IMR-90 (cell line): Measurements from ENCODE around the gene TCP1. TPM values are rescaled to one million over a fixed set of nuclear protein-coding genes. Genes with fewer than 3 reads are reported as not detected.

Experiments used
- ATAC-seq: fragments of 200-7000 bp; cut with Tn5 transposase; 2 replicates; pipeline ENCODE4 v1.9.1; 2020; ENCODE audit warnings: low read depth, mild to moderate bottlenecking, moderate library complexity
- BruUV-seq: library from RNA; stranded (reverse); fragments of 400-500 nt; replicated peaks from 2 replicates; lab custom pipeline; 2021; lab: Mats Ljungman, UMichigan
- CTCF ChIA-PET: fragments of 300-600 bp; formaldehyde crosslinking; extraction: SDS; loops from one replicate; lab custom pipeline; 2021; ENCODE audit warnings: antibody characterized with exemption; lab: Yijun Ruan, JAX
- POLR2A ChIA-PET: fragments of 300-600 bp; sonication (Branson Sonifier 250); formaldehyde crosslinking; loops from one replicate; lab custom pipeline; 2022; ENCODE audit warnings: antibody characterized with exemption; ENCODE audit not compliant: unreplicated experiment; lab: Charles Lee
- DNase-seq: peaks from one replicate; pipeline ENCODE4 v3.0.0; 2013
- H2AFZ ChIP-seq: replicated peaks from 2 replicates; pipeline ENCODE3; 2013; ENCODE audit warnings: low read length, mild to moderate bottlenecking; ENCODE audit not compliant: poor library complexity
- H2AK5ac ChIP-seq: 2 replicates; pipeline ENCODE4 v1.6.1; 2013; ENCODE audit warnings: low read depth, low read length, inconsistent platforms
- H2AK9ac ChIP-seq: replicated peaks from 2 replicates; pipeline ENCODE3; 2013; ENCODE audit warnings: mild to moderate bottlenecking, low read depth, low read length, moderate library complexity; ENCODE audit not compliant: poor library complexity
- H2BK120ac ChIP-seq: 2 replicates; pipeline ENCODE4 v1.6.1; 2013; ENCODE audit warnings: low read depth, low read length, inconsistent platforms
- H2BK15ac ChIP-seq: 3 replicates; pipeline ENCODE4 v1.6.1; 2013; ENCODE audit warnings: low read depth, low read length, inconsistent platforms
- H2BK20ac ChIP-seq: 2 replicates; pipeline ENCODE4 v1.6.1; 2013; ENCODE audit warnings: low read depth, mild to moderate bottlenecking, inconsistent platforms, low read length, moderate library complexity
- H2BK5ac ChIP-seq: 2 replicates; pipeline ENCODE4 v1.6.1; 2013; ENCODE audit warnings: mild to moderate bottlenecking, low read depth, low read length, inconsistent platforms; ENCODE audit not compliant: poor library complexity, severe bottlenecking
- H3K14ac ChIP-seq: replicated peaks from 2 replicates; pipeline ENCODE4 v1.6.1; 2013; ENCODE audit warnings: low read depth, low read length, inconsistent platforms
- H3K18ac ChIP-seq: 2 replicates; pipeline ENCODE4 v1.6.1; 2013; ENCODE audit warnings: low read depth, low read length, control low read depth
- H3K23ac ChIP-seq: 2 replicates; pipeline ENCODE4 v1.6.1; 2013; ENCODE audit warnings: low read depth, low read length, inconsistent platforms
- H3K27ac ChIP-seq: 2 replicates; pipeline ENCODE4 v1.5.1; 2013; ENCODE audit warnings: mild to moderate bottlenecking, control low read depth, low read length; ENCODE audit not compliant: insufficient read depth
- H3K27me3 ChIP-seq: 2 replicates; pipeline ENCODE4 v1.6.1; 2013; ENCODE audit warnings: low read length; ENCODE audit not compliant: control insufficient read depth, insufficient read depth
- H3K36me3 ChIP-seq: 2 replicates; pipeline ENCODE4 v1.6.1; 2013; ENCODE audit warnings: low read length, mixed read lengths; ENCODE audit not compliant: control insufficient read depth, insufficient read depth
- H3K4ac ChIP-seq: 2 replicates; pipeline ENCODE4 v1.6.1; 2013; ENCODE audit warnings: low read depth, low read length, inconsistent platforms
- H3K4me1 ChIP-seq: 2 replicates; pipeline ENCODE4 v1.6.1; 2013; ENCODE audit warnings: low read length, mixed read lengths; ENCODE audit not compliant: control insufficient read depth, insufficient read depth
- H3K4me2 ChIP-seq: 2 replicates; pipeline ENCODE4 v1.6.1; 2013; ENCODE audit warnings: low read depth, mild to moderate bottlenecking, control low read depth, low read length, moderate library complexity
- H3K4me3 ChIP-seq: 2 replicates; pipeline ENCODE4 v1.5.1; 2013; ENCODE audit warnings: low read depth, mild to moderate bottlenecking, control low read depth, low read length, moderate library complexity; ENCODE audit not compliant: insufficient read depth
- H3K56ac ChIP-seq: 2 replicates; pipeline ENCODE4 v1.6.1; 2013; ENCODE audit warnings: low read length, inconsistent platforms; ENCODE audit not compliant: insufficient read depth; ENCODE audit errors: extremely low read depth
- H3K79me1 ChIP-seq, 2 experiments: 2 replicates each; pipeline ENCODE4 v1.6.1; 2013; ENCODE audit warnings: low read length in 2 of 2, inconsistent platforms in 1 of 2, low read depth in 1 of 2
- H3K9ac ChIP-seq: 2 replicates; pipeline ENCODE4 v1.6.1; 2013; ENCODE audit warnings: low read depth, low read length, control low read depth
- H3K9me1 ChIP-seq: 2 replicates; pipeline ENCODE4 v1.6.1; 2013; ENCODE audit warnings: low read length, inconsistent platforms; ENCODE audit not compliant: insufficient read depth
- H3K9me3 ChIP-seq: 2 replicates; pipeline ENCODE4 v1.6.1; 2013; ENCODE audit warnings: low read length; ENCODE audit not compliant: control insufficient read depth, insufficient read depth
- H4K20me1 ChIP-seq: 2 replicates; pipeline ENCODE4 v1.6.1; 2013; ENCODE audit warnings: low read length, inconsistent platforms; ENCODE audit not compliant: insufficient read depth
- H4K5ac ChIP-seq: 2 replicates; pipeline ENCODE4 v1.6.1; 2013; ENCODE audit warnings: mild to moderate bottlenecking, low read depth, low read length, control low read depth
- H4K8ac ChIP-seq, 2 experiments: 2 replicates each; pipeline ENCODE4 v1.6.1; 2013; ENCODE audit warnings: low read depth in 2 of 2, low read length in 2 of 2, control low read depth in 1 of 2, inconsistent platforms in 1 of 2
- H4K91ac ChIP-seq: 2 replicates; pipeline ENCODE4 v1.6.1; 2013; ENCODE audit warnings: low read depth, low read length, inconsistent platforms; ENCODE audit not compliant: insufficient read depth
- FOS ChIP-seq: fragments of 150-350 bp; IDR thresholded peaks from 2 replicates; pipeline ENCODE4 v1.6.1; 2016; ENCODE audit warnings: low read depth, low read length
- MAFK ChIP-seq: IDR thresholded peaks from 2 replicates; pipeline ENCODE4 v1.6.1; 2012; ENCODE audit warnings: low read depth, low read length, improper control_type of control experiment
- RCOR1 ChIP-seq: IDR thresholded peaks from 2 replicates; pipeline ENCODE4 v1.6.1; 2012; ENCODE audit warnings: mild to moderate bottlenecking, low read length, improper control_type of control experiment; ENCODE audit not compliant: insufficient replicate concordance
- WGBS, 2 experiments: methylation state at CpG; one replicate each; pipeline versions ENCODE4 v1.1.5 to v1.1.7; 2013; ENCODE audit warnings: missing lambda C conversion rate in 2 of 2; ENCODE audit not compliant: insufficient read length in 1 of 2; ENCODE audit errors: extremely low coverage in 2 of 2; 5-methylcytosine and 5-hydroxymethylcytosine counted together
- dilution Hi-C: fragments of 300-500 bp; cut with HindIII; formaldehyde crosslinking; loops from one replicate; pipeline ENCODE4 v1.14.3; 2018; ENCODE audit warnings: low sequenced_read_pairs; ENCODE audit not compliant: unreplicated experiment
- in situ Hi-C: fragments of 300-500 bp; cut with MboI; formaldehyde crosslinking; loops from 3 replicates; pipeline ENCODE4 v1.14.3; 2019; ENCODE audit warnings: low sequenced_read_pairs, inconsistent platforms, mixed read lengths
- intact Hi-C: fragments of 100-400 bp; cut with micrococcal nuclease; formaldehyde crosslinking; loops from 2 replicates; pipeline ENCODE4 v1.10.0; 2022
- polyA plus RNA-seq, 3 experiments: library from polyadenylated mRNA; depleted of rRNA; stranded (reverse); fragments of >200 nt; gene quantifications; 2 replicates each; pipeline ENCODE4 v1.2.3, GENCODE V29; 2012; ENCODE audit warnings: low replicate concordance in 1 of 3
- total RNA-seq: library from RNA; depleted of rRNA; stranded (reverse); fragments of >200 nt; gene quantifications from 2 replicates; pipeline ENCODE4 v1.2.3, GENCODE V29; 2012

Gene TCP1
- total and polyA plus RNA-seq, 2 of the 4 experiments (the other 2 are of a cell fraction) = 119 to 576 TPM

DNA sequence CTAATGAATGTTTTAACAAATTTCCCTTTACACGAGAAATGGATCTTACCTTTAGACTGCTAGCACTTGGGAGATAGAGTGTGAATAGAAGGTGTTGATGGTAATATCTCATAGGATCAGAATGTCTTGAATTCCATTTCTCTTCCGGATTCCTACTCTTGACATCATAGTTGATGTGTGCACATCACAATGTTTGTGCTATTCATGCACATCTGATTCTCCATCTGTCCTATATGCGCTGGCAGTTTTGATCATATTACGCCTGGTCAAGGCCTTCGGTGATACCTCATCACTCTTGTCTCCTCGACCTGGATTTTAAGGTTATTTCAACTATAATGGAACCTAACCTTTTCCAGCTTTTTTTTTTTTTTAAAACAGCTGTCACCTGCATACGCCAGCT, 44.3 kb downstream of the TCP1 start:
- H3K4ac ChIP-seq = no peak overlapping the region
- no peak overlapping the region for H3K4me3 ChIP-seq
- no peak overlapping the region for H3K14ac ChIP-seq
- H3K56ac ChIP-seq = no peak overlapping the region
- peaks cover 56% of the 10 kb centered on the region for H3K36me3 ChIP-seq
- H3K4me2 ChIP-seq = no peak overlapping the region
- TF ChIP-seq MAFK = no peak
- TF ChIP-seq FOS = no peak
- no peak for TF ChIP-seq RCOR1
- no peak overlapping the region for H4K5ac ChIP-seq
- no peak overlapping the region for H3K9ac ChIP-seq
- H3K9me3 ChIP-seq = no peaks in the 10 kb centered on the region
- no peak overlapping the region for H3K27ac ChIP-seq
- no peaks in the 10 kb centered on the region for H3K27me3 ChIP-seq
- H2AFZ ChIP-seq = no peak overlapping the region
- in situ Hi-C loops = no loop called here
- no peak overlapping the region for H4K8ac ChIP-seq
- H4K91ac ChIP-seq = no peak overlapping the region
- H3K9me1 ChIP-seq = no peaks in the 10 kb centered on the region
- ATAC-seq (no peak), DNase-seq (no peak)
- dilution Hi-C loops = no loop called here
- H2BK20ac ChIP-seq = no peak overlapping the region
- no TSS peak for BruUV-seq
- WGBS, 2 experiments = 100% methylated on average over 1 of the region's 7 CpGs; no CpG with 5 or more reads in 1 of the 2 experiments
- CTCF ChIA-PET = no interaction called here
- no peaks in the 10 kb centered on the region for H3K4me1 ChIP-seq
- H3K79me1 ChIP-seq = peaks cover 26 to 28% of the 10 kb centered on the region in 2 experiments
- H2BK120ac ChIP-seq = no peak overlapping the region
- no peak overlapping the region for H3K18ac ChIP-seq
- H2AK9ac ChIP-seq = no peak overlapping the region
- intact Hi-C loops = no loop called here
- no peak overlapping the region for H2BK15ac ChIP-seq
- H2AK5ac ChIP-seq = no peak overlapping the region
- no peak overlapping the region for H2BK5ac ChIP-seq
- no peak overlapping the region for H3K23ac ChIP-seq
- peaks cover 3% of the 10 kb centered on the region; the same call in 1 of the 2 replicates for H4K20me1 ChIP-seq
- POLR2A ChIA-PET = no interaction called here
